HCT116 (cell line): ENCODE results near the gene IL21.

Source experiments
- CEBPB ChIP-seq: IDR thresholded peaks from 2 replicates; pipeline ENCODE4 v1.6.1; 2012; ENCODE audit warnings: low read depth
- EZH2 ChIP-seq: fragments of 200-600 bp; sonication (generic); IDR thresholded peaks from 2 replicates; pipeline ENCODE4 v1.6.1; 2017; ENCODE audit warnings: antibody characterized with exemption, mixed run types
- JUND ChIP-seq: IDR thresholded peaks from 2 replicates; pipeline ENCODE4 v1.6.1; 2012
- MAX ChIP-seq: IDR thresholded peaks from 2 replicates; pipeline ENCODE4 v1.6.1; 2012
- POLR2A ChIP-seq: IDR thresholded peaks from 2 replicates; pipeline ENCODE4 v1.7.0; 2011; ENCODE audit warnings: borderline replicate concordance; ENCODE audit not compliant: insufficient read depth, insufficient read length; ENCODE audit errors: extremely low read depth
- POLR2AphosphoS5 ChIP-seq: IDR thresholded peaks from 2 replicates; pipeline ENCODE4 v1.6.1; 2011; ENCODE audit warnings: mild to moderate bottlenecking, low read depth, low read length, moderate library complexity
- RAD21 ChIP-seq: IDR thresholded peaks from 2 replicates; pipeline ENCODE4 v1.6.1; 2012; ENCODE audit warnings: low read depth, mild to moderate bottlenecking
- SP1 ChIP-seq: IDR thresholded peaks from 2 replicates; pipeline ENCODE4 v1.6.1; 2012; ENCODE audit warnings: low read depth
- ZBTB33 ChIP-seq: IDR thresholded peaks from 2 replicates; pipeline ENCODE4 v1.6.1; 2011; ENCODE audit warnings: mild to moderate bottlenecking, low read length, moderate library complexity; ENCODE audit not compliant: insufficient replicate concordance; ENCODE audit errors: extremely low read depth
- ZNF274 ChIP-seq: fragments of 200-500 bp; sonication (Bioruptor generic); IDR thresholded peaks from 2 replicates; pipeline ENCODE4 v1.6.1; 2014; ENCODE audit warnings: mild to moderate bottlenecking, low read depth, low read length, inconsistent platforms
- TF ChIP-seq, protein P1 (sequence below), 3 experiments: fragments of 200-600 bp in 1 of 3; sonication (generic) in 1 of 3; IDR thresholded peaks in 2 of 3; conservative IDR thresholded peaks in 1 of 3; 2 replicates each; pipeline ENCODE4 v1.5.1; 2012 to 2017; ENCODE audit warnings: low read depth in 2 of 3, low read length in 2 of 3, antibody characterized with exemption in 1 of 3, borderline replicate concordance in 1 of 3, control low read depth in 1 of 3, mild to moderate bottlenecking in 1 of 3, mixed read lengths in 1 of 3, mixed run types in 1 of 3, moderate library complexity in 1 of 3; ENCODE audit not compliant: insufficient read depth in 1 of 3
- TF ChIP-seq, protein P2 (sequence below): IDR thresholded peaks from 2 replicates; pipeline ENCODE4 v1.6.1; 2012; ENCODE audit warnings: low read depth

- TF ChIP-seq, protein P1, sequence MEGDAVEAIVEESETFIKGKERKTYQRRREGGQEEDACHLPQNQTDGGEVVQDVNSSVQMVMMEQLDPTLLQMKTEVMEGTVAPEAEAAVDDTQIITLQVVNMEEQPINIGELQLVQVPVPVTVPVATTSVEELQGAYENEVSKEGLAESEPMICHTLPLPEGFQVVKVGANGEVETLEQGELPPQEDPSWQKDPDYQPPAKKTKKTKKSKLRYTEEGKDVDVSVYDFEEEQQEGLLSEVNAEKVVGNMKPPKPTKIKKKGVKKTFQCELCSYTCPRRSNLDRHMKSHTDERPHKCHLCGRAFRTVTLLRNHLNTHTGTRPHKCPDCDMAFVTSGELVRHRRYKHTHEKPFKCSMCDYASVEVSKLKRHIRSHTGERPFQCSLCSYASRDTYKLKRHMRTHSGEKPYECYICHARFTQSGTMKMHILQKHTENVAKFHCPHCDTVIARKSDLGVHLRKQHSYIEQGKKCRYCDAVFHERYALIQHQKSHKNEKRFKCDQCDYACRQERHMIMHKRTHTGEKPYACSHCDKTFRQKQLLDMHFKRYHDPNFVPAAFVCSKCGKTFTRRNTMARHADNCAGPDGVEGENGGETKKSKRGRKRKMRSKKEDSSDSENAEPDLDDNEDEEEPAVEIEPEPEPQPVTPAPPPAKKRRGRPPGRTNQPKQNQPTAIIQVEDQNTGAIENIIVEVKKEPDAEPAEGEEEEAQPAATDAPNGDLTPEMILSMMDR (IDR thresholded peaks at IDR 0.05 in 2 of 3, conservative IDR thresholded peaks at IDR 0.05 in 1 of 3; ENCODE audit: borderline replicate concordance in 1 of 3, insufficient read depth in 1 of 3, low read depth in 2 of 3, low read length in 2 of 3), result no peak
- no peak for TF ChIP-seq ZBTB33
- TF ChIP-seq SP1, result peak; percentile 27; the same call in 1 of the 2 replicates
- no peak for TF ChIP-seq ZNF274
- no peak for TF ChIP-seq POLR2A
- TF ChIP-seq MAX, result no peak
- peak; percentile 24; the same call in 1 of the 2 replicates for TF ChIP-seq JUND
- TF ChIP-seq, protein P2, sequence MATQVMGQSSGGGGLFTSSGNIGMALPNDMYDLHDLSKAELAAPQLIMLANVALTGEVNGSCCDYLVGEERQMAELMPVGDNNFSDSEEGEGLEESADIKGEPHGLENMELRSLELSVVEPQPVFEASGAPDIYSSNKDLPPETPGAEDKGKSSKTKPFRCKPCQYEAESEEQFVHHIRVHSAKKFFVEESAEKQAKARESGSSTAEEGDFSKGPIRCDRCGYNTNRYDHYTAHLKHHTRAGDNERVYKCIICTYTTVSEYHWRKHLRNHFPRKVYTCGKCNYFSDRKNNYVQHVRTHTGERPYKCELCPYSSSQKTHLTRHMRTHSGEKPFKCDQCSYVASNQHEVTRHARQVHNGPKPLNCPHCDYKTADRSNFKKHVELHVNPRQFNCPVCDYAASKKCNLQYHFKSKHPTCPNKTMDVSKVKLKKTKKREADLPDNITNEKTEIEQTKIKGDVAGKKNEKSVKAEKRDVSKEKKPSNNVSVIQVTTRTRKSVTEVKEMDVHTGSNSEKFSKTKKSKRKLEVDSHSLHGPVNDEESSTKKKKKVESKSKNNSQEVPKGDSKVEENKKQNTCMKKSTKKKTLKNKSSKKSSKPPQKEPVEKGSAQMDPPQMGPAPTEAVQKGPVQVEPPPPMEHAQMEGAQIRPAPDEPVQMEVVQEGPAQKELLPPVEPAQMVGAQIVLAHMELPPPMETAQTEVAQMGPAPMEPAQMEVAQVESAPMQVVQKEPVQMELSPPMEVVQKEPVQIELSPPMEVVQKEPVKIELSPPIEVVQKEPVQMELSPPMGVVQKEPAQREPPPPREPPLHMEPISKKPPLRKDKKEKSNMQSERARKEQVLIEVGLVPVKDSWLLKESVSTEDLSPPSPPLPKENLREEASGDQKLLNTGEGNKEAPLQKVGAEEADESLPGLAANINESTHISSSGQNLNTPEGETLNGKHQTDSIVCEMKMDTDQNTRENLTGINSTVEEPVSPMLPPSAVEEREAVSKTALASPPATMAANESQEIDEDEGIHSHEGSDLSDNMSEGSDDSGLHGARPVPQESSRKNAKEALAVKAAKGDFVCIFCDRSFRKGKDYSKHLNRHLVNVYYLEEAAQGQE, result no peak
- no peak for TF ChIP-seq EZH2
- TF ChIP-seq POLR2AphosphoS5, result no peak
- TF ChIP-seq RAD21, result no peak
- TF ChIP-seq CEBPB, result no peak
Observed at GRCh38 chr4:122639181-122639580, 18.3 kb upstream of the IL21 start.
